Fibroblast of skin of back (primary cell): ENCODE measurements around the gene DSC2.

Experiments
- DNase-seq: peaks from one replicate; pipeline ENCODE4 v3.0.0-alpha.2; 2013

Gene DSC2

DNA sequence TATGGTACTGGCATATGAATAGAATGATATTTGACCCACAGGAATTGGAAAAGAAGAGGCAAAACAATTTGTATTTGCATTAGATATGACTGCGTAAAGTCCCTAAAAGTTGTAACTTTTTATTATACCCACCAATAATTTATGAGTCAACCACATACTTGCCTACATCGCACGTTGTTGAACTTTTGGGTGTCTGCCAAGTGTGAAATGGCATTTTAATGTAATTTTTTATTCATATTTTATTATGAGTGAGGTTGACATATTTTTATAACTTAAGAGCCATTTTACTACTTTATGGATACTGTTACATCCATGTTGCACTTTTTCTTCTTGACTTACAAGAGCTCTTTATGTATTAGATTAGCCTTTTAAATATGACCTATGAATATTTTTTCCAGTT lies 4.6 kb downstream of the DSC2 start:
- no peak for DNase-seq

DNA sequence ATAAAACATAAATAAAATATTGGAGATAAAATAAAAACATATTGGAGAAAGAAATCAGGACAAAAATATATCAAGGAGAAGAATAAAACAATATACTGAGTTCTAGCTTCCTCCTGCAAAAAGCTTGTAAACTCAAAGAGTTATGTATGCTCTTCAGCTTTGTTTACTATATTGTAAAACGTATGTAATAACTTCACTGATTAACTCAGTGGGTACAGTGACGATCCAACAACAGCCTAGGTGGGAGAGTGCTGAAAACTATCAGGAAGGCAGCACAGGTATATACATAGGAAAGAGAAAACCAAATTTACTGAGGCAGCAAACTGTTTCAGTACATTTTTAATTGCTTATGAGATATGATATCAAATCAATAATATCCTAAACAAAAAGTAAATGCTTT lies 8.3 kb downstream of the DSC2 start:
- no peak for DNase-seq

DNA sequence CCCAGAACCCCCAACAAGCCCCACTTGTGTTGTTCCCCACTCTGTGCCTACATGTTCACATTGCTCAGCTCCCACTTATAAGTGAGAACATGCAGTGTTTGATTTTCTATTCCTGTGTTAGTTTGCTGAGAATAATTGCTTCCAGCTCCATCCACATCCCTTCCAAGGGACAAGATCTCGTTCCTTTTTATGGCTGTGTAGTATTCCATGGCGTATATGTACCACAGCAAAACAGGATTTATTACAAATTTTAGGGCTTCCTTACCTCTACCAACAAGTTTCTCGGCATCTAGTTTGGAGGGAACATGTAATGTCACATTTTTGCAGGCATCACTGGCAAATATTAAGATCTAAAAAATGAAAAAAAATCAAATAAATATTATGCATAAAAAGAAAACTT lies 8.9 kb downstream of the DSC2 start:
- DNase-seq: no peak

DNA sequence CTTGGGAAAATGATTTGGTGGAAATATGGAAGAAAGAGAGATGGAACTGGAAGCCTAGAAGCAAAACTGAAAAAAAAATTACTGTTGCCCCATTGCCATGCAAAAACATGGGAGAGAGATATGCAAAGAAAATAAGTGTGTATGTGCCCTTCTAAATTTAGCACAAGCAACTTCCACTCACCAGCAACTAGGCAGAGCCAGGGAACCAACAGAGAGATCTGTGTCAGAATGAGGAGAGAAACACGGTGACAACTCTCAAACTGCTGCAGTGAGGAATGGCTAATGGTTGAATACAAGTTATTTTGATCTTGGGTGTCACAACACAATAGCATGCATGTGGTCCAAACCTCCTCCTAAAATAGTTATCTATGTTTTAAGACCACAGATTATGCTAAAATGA lies 10.9 kb downstream of the DSC2 start:
- no peak for DNase-seq

DNA sequence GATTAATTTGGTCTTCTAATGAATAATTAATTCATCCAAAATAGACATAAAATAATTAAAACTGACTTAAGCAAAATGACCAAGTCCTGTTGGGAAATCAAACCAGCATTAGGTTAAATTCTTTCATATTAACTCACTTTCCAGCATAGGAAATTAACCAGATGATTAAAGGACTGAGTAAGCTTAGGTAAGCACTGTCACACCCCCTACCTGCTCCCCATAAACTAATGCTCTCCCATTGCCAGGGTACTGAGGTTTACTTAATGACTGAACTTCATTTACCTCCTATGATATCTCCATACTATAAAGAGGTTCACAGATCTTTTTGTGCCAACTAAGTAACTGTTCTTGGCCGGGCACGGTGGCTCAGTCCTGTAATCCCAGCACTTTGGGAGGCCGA lies 13.7 kb downstream of the DSC2 start:
- DNase-seq: no peak

DNA sequence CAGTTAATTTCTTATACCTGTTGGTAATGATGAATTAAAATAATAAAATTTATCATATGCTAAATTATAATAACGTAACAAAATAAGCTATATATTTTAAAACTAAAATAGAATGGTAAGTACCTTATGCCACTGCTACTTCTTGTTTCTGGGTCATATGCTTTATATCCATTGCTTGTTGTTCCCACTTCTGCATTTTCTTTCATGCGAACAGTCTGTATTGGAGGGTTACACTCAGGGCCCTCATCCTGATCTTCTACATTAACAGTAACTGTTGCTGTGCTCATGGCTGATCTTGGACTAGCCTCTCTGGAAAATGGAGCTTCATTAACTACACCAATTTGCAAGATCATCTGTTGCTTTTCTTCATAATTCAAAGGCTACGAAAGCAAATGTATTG lies 22.2 kb downstream of the DSC2 start:
- no peak for DNase-seq

DNA sequence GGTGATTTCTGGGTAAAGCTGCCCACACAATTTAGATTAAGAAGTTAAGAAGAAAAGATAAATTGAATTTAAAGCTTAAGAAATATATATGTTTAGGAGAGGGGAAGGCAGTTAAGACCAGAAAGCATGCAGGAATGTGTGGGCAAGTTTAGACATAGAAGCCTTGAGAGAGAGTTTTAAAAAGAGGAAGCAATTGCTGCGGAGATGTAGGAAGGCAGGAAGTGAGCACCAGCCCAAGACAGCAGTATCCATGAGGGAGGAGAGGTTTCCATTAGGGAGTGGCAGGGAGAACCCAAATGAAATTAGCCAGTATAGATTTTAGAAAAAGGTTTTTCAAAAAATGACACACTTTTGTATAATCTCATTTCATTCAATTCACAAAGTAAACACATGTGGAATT lies 24.3 kb downstream of the DSC2 start:
- DNase-seq: no peak

DNA sequence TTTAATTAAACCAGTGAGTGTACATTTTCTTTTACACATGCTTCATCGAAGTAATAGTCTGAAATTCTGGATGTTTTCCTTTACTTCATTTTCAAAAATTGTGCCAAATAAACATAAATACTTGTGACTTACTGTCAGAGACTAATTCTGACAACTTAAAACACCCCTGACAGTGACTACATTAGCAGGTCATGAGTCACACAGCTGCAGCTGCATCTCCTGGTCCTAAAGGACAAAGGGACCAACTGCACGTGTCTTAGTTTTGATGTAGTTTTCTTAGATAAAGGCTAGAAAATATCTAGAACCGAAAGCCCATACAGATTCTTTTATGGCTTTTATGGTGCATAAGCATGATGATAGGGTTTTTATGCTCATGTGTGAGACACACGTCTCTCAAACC lies 30.0 kb downstream of the DSC2 start:
- DNase-seq: no peak

DNA sequence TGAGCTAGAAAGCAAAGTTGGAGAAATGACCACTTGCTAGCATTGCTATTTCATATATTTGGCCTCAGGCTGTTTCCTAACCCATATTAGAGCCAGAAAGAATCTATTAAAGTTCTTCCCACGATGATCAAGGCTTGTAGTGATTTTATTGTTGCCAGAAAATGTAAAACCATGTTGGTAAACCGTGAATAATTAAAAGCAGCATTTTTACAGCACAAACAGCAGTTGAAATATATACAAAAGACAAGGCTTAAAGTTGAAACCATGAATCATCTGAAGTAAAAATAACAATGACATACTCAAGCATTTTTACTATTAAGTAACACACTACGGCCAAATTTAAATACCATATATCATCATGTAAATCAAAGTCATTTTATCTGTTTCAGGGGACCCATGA lies 32.0 kb downstream of the DSC2 start:
- DNase-seq: no peak

DNA sequence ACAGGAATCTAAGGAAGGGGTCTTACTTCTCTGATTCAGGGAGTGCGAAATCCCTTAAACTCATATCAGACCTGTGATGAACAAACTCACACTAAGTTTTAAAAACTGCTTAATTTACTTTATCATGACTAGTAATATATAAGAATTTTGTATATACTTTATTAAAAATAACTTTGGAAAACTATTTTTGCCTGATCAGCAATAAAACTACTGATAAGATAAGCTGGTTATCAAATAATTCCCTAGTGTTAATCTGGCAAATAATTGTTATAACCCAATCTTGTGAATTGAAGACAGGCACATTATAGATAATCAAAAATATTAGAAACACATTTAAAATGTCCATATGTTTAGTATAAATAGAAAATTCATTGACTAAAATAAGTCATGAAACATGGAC lies 36.0 kb downstream of the DSC2 start:
- no peak for DNase-seq

DNA sequence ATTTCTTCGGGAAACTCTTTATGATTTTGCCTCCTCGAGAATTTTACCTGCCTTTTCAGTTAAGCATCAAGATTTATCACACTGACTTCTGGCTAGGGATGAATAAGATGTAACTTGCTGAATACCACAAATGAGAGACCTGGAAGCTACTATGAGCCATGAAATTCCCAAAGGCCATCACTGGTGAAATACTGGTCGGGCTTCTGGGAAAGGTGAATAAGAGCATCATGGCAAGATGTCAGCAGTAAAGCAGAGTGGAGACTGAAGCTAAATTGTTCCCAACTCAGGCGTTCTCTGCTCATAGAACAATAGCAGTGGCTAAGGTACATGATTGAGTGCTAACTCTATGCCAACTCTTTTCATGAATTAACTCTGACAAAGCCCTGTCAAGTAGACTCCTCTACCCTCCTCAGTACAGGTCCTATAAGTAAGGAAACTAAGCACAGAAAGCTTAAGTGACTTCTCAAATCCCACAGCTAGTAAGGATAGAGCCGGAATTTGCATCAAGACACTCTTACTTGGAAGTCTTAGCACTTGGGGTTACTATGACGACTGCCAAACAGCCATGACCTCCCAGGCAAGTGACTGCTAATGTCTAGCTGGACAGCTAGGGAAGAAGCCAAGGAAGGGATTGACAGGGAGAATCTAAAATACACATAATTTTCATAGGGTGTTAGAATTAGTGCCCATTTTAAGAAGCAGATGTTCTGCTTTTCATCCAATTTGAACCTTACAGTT lies 37.0 kb downstream of the DSC2 start:
- DNase-seq: no peak

DNA sequence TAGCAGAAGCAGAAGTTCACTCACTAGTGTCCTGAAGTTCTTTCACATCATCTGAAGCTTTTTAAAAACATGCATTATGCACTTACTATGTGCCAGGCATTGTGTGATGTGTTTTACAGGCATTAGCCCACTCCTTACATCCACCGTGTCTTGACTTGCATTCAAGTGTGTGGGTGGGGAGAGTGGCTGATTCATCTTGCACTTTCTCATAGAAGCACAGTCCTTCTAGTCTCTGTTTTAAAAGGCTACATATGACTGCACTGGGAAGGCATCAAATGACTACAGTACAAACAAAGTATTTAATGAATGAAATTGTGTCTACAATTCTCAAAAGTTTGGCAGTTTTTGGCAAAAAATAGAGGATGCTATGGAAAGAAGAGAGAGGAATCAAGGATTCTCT lies 38.1 kb downstream of the DSC2 start:
- no peak for DNase-seq

DNA sequence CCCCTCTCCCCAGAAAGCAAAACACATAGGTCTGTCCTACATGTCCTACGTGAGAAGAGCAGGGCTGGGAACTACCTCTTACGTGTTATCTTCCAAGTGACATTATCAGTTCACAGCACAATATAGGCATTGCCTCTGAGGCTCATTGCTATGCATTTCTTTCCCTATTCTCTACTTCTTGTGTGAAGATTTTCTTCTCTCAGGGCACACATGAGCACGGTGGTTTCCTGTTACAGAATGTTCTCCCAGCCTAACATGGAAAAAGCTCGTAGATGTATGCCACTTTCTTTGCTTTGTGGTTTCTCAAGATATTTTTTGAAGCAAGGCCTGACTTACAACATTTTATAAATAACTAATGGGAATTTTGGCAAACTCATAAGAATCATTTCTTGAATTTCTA lies 40.3 kb downstream of the DSC2 start:
- DNase-seq: no peak

DNA sequence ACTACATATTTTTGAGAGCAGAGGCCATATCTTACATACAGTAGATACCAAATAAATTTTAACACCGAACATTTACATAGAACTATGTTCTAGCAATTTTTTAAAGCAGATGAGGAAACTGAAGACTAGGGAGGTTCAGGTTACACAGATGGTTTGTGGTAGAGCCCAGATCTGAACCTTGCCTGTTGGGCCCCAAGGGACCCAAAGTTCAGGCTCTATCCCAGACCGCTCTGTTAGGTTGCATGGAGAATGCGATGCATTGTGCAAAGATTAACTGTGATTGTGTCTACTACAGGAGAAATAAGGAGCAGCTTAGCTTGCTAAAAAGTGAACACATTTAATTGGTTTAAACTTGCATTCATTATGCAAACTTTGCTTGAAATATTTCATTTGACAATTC lies 43.3 kb downstream of the DSC2 start:
- no peak for DNase-seq

DNA sequence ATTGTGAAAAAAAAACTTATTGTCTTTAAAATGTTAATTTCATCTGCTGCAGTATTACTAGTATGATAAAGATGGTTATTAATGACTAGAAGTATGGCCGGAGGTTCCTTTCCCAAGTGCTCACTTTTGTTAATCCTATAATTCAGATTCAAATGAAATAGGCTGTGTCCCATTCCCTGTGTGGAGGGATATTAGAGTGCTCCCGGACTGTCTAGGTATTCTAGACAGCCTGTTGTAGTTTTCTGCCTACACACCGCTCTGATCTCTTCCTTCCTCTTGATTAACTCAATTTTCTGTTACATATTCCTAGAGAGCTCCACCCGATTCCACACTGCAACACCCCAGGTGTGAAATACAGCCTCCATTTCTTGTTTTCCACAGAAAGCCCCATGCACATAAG lies 44.3 kb downstream of the DSC2 start:
- DNase-seq: no peak

DNA sequence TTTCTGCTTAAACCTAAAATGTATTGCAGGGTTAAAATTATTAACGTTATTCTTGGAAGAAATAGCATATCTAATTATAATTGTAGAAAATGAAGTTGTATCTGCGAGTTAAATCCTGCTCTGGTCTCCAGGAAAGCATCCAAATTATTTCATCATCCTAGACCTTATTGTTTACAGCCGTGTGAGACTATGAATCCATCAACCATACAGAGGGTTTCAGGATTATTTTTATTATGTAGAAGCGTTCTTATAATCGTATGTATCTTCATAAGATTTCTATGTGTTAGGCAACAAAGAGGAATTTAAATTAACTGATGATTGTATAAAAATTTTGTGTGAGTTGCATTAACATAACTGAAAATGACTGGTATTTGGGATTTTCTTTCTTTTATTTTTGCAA lies 45.2 kb downstream of the DSC2 start:
- DNase-seq: no peak

DNA sequence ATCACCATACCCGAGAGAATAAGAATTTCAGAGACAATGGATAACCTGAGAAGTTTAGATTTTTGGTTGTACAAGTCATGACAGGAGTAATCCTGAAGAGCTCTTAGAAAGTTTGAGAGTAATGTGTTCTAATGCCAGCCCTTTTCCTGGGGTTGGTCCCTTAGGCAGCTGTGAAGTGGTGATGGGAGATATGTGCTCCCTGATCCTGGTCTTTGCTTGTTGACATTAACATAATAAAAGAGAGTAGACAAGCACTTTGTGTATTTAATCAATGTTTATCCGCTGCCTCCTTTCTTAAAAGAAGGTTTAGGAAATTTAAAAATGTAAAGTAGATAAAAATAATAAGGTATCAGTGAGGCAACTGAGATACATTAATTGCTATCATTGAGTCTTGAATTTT lies 45.9 kb downstream of the DSC2 start:
- no peak for DNase-seq

DNA sequence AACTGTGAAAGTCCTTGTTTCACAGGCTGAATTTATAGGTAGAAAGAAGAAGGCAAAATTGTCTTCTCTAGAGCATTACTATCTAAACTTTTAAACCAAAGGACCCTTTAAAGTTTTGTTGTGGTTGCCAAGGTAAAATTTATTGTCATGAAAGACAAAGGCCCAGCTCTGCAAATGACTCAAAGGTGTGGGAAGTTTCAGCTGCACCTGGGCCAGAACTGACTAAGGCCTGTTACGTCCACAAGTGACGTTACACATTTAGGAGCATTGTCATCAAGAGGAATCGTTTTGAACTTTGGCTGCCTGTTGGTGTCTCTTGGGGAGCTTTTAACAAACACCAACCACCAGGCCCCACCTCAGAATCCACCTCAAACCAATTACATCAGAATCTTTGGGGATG lies 51.6 kb downstream of the DSC2 start:
- DNase-seq: no peak

DNA sequence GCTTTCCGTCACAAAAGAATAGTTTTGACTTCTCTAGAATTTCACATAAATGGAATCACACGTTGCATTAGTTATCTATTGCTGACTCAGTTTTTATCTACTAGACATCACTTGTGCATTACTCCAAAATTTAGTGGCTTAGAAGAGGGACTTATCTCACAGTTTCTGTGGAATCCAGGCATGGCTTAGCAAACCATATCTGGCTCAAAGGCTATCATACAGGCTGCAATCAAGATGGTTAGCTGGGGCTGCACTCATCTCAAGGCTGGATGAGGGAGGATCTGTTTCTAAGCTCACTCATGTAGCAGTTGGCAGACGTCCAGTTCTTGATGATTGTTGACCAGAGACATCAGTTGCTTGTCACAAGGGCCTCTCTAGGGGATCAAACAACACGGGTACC lies 53.0 kb downstream of the DSC2 start:
- DNase-seq: no peak

DNA sequence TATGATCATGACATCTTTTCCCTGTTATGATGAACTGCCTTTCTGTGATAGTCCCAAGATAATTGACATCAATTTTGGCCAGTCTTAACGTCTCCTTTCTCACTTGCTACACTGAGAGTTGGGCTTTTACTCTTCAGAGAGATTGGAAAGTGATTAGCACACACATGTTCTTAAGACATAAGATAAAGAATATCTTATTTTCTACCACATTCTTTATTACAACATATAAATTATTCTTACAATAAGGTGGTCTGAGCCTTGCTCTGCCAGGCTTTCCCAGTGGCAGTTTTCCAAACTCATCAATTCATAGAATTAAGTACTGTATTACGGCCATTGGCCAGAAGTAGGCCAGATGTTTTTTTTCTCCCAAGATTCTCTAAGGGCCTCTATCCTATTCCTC lies 54.0 kb downstream of the DSC2 start:
- no peak for DNase-seq

DNA sequence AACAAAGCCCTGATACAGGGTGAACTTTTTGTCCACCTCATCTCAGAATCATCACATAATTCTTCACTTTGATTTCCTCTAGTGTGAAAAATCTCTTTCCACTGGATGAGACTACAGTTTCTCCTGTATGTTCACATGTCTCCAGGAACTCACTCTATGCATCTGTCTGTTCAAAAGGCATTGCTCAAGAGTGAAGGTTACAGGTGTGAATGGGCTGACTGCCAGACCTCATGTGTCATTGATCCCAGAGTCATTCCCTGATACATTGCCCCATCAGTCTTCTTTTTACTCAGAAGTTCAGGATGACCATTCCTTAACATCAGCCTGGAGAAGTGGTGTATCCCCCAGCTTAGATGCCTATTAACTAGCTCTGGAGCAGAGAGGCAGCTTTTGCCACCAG lies 55.3 kb downstream of the DSC2 start:
- DNase-seq: no peak

DNA sequence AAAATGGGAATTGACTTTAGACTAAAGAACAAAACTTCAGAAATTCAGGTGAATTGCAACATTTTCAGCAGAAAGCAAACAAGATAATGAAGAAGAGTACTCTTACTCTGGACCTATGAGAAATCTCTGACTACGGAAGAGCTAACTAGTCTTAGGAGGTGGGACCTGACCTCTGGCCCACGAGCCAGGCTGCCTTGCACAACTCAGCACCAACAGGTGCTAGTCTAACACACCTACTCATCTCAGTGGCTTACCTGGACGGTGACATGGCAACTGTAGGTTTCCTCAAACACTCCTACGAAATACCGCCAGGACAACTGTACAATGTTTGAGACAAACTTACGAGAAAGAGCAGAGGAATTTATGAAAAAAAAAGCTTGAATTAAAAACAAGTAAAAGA lies 56.6 kb downstream of the DSC2 start:
- no peak for DNase-seq

DNA sequence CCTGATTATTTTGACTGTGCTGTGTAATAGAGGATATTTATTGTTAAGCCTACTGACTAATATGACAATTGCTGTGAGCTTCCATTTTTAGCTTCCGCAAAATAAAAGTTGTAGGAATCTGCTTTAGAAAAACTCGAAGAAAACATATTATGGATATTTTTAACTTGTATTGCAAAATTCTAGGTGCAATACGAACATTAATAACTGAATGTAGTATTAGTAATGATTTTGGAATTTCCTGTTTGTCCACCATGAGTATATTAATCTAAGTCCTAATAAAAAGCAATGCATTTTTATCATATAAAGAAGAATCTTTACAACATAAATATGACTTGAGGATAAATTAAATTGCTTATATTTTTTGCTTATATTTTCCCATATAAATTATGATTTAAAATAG lies 57.3 kb downstream of the DSC2 start:
- no peak for DNase-seq

DNA sequence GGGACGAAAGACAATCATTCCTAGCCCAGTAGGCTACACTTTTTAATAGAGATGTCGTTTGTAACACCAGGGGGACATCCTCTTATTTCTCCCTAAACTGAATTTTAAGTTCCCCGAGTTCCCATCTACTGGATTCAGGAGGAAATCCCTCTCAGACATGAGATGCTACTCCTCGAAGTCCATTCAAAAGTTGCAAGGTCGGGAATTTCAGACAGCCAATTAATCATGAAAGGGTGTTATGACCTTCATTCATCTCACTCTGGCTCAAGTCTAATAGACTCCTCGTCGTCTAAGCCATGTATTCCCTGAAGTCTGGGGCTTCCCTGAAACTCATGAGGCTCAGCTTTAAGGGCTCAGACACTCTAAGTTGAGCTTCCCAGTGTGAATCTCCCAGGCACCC lies 58.5 kb downstream of the DSC2 start:
- DNase-seq: no peak

DNA sequence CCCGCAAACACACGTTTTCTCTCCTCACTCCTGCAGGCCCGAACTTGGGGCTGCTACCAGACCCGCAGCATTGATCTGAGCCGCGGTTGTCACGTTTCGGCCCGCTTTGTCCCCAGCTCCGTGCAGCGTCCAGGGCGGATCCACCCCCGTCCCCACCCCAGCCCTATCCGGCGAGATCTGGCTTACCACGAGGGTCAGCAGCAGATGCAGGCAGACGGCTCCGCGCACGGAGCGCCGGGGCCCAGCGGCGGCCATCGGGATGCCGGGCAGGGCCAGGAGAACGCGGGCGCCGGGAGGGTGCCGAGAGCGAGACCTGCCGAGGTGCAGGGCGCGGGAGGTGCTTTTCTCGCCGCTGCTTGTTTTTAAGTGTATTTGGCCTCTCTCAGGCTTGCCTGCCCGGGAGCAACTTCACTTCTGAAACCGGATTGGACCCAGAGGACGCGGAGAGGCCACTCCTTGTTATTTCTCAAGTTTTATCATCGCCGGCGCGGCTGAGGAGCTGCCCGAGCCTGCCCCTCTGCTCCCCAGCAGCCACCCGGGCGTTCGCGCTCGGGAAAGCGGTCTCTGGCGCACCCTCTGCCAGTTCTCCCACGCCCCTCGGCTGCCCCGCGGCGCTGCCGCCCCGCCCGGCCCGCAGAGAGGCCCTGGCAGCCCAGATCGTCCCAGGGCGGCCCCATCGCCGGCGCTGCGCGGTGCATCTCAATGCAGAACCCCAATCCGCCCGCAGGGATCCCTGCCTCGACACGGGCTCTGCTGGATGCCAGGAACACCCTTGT lies 59.6 kb downstream of the DSC2 start, which contains the start of gene DSC3:
Gene DSC3 (minus strand): TSS at position 337 of the 776 bp plus-strand sequence. CDS start 82 bp downstream, at position 255.
- DNase-seq: no peak
